ENCODE measurements around the gene ASF1B.
"Not testable (repeated sequence)": the region's sequence is repeated elsewhere in the genome, so short reads cannot be mapped to it uniquely, and the experiment has no call there.

The ASF1B gene

GRCh38 chr19:14159059-14159458 is 22.7 kb upstream of the ASF1B start:
- no peak for DNase-seq

DNA sequence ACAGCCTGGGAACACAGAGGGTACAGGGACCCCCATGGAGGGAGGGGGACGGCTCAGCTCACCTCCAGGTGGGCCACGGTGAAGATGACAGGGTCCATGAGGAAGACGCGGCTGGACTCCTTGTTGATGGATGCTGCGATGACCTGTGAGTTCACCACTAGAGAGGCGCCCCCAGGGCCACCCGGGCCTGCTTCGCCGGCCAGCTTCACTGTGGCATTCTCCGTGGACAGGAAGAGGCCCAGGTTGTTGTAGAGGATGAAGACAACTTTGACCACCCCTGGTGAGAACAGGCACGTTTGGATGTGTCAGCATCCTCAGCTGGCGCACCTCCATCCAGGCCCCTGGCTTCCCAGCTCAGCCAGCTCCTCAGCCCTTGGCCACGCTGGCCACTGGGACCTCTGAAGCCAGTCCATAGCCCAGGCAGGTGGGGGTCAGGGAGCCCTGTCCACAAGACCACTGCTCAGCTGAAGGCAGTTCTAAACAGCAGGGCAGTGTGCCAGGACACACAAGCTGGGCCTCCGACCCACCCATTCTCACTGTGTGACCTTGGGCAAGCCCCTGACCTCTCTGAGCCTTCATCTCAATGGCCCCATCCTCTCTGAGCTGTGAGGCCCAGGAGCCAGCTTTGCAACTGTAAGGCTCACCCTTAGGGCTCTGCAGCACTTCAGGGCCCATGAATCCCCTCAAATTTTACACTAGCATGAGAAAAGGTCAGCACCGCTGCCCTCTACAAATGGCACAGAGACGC is 22.1 kb upstream of the ASF1B start:
- no peak for DNase-seq

GRCh38 chr19:14156971-14157717 is 20.8 kb upstream of the ASF1B start:
- DNase-seq, result no peak

GRCh38 chr19:14156122-14156521 is 19.7 kb upstream of the ASF1B start:
- no peak for DNase-seq

- DNase-seq, result no peak
These were observed 19.0 kb upstream of the ASF1B start for GRCh38 chr19:14155371-14155770.

GRCh38 chr19:14152713-14153112 is 16.3 kb upstream of the ASF1B start:
- DNase-seq, result no peak

DNA sequence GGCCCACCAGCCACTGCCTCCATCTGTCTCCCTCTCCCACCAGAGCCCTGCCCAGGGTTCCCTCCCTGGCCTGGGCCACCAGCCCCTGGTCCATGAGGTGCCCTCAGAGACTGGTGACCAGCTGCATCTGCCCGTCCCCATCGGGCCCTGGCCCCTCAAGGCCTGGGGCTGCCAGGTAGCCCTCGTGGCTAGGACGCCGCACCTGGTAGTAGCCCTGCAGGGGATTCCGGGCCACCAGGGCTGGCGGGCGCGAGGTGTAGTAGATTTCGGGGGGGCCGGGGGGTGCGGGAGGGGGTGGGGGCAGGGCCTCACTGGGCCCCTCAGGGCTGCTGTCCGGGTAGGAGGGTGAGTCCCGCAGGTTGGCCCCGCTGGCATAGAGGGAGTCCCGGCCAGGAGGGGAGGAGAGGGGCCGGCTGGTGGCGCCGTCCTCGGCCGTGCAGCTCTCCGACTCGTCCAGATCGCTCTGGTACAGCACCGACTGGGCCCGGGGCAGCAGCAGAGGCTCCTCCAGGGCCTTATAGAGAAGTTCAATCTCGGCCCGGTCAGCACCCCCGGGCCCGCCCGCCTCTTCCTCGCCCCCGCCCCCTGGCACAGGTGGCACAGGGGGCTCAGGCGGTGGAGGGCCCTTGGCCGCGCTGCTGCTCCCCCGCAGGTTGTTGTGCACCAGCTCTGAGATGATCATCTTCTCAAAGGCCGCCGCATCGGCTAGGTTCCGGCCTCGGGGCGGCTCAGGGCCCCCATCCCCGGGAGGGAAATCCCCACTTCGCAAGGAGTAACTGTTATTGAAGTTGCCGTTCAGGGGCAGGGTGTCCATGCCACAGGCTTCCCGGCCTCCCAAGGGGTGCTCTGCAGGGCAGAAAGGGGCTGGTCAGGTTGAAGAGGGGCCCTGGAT is 14.6 kb upstream of the ASF1B start:
- no peak for DNase-seq

DNA sequence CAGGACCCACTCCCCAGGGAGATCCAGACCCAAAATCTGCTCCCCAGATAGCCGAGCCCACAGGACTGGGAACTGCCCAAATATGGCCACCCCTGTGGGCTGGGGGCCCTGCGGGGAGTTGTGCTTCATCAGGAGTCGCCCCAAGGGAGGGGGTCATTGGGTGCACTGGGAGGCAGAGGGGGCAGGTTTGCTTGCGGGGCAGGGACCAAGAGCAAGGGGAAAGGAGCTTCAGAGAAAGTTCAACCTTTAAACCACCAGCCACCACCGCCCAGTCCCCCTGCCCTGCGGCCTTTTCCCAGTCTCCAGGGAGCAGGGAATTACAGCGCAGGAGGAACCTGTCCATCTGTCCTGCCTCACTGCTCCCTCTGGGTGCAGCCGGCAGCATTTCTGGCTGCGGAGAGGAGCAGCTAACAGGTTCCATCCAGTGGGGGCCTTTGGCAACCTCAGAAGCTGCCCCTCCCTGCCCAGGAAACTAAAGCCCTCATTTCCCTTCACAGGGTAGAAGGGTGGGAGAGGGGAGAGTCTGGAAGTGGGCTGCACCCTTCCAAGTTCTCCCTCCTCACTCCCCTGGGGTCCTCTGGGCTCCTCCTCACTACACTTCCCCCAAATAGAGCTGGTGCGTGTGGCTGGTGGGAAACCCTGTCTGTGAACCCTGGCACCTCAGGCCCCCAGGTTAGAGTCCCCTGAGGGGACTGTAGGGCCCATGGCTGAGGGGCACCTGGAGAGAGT is 13.8 kb upstream of the ASF1B start:
- no peak for DNase-seq

DNA sequence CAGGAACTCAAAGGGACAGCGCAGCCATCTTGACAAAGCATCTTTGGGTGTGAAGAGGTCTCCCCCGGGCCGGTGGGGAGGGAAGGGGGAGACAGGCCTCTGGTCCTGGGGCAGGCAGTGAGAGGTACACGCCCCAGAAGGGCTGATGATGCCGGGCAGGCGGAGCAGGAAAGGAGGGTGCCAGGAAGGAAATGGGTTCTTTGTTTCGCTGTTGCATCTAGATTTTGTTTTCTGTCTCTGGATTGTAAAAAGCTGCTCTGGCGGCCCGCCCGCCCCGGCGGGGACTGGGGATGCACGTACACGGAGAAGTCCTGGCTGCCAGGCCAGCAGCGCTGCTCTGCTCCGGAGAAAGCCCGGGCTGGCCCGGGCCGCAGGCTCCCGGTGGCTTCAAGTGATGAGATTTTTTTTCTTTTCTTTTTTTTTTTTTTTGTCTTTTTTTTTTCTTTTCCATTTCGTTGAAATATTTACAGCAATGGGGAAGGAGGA is 13.2 kb upstream of the ASF1B start:
- peak in 12 of 14 donors; percentile 15 to 68 (median 36) for DNase-seq

- DNase-seq, result no peak
These were observed 12.5 kb upstream of the ASF1B start for GRCh38 chr19:14148751-14149410.

DNA sequence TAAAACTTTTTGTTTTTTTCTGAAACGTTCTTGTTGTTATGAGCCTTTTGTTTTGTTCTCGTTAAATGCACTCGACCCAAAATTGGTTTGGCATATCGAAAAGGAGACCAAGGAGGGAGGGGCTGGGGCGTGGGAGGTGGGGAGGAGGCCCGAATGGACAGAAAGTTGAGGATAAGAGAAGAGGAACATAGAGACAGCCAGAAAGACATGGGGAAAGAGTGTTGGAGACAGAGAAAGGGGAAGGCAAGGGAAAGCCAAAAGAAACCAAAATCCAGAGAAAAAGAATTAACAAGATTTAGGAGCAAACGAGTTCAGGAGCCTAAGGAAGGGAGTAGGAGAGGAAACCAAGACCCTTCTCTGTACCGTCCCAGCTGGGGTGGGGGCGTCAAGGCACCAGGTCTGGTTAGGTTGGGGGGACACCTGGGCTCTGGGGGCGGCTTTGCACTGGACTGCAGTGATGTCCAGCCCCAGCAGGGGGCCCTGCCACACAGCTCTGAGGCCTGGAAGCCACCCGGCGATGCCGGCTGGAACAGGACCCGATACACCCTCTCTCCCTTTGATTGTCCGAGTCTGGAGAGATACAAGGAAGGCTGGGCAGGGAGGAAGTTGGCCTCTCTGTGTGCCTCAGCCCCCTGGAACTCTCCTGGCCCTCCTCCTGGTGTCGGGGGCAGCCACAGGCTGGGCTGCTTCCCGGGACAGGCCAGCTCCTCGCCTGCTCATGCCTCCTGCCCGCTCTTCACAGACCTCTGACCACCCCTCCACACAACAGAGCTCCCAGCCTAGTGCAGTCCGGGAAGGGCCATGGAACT is 11.6 kb upstream of the ASF1B start:
- peak in 13 of 14 donors; percentile 27 to 78 (median 52) for DNase-seq

GRCh38 chr19:14146789-14147216 is 10.4 kb upstream of the ASF1B start:
- no peak for DNase-seq

DNA sequence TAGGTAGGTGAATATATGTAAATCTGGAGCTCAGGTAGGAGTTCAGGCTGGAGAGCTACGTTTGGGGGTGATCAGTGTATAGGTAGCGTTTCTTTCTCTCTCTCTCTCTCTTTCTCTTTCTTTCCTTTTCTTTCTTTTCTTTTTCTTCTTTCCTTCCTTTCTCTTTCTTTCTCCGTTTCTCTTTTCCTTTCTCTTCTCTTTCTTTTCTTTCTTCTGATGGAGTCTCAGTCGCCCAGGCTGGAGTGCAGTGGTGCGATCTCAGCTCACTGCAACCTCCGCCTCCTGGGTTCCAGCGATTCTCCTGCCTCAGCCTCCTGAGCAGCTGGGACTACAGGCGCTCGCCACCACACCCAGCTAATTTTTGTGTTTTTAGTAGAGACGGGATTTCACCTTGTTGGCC is 9.8 kb upstream of the ASF1B start:
- not testable (repeated sequence) for DNase-seq

GRCh38 chr19:14145381-14145780 is 9.0 kb upstream of the ASF1B start:
- no peak for DNase-seq

GRCh38 chr19:14142262-14143190 is 6.1 kb upstream of the ASF1B start:
- DNase-seq, result no peak

GRCh38 chr19:14141041-14141440 is 4.7 kb upstream of the ASF1B start:
- DNase-seq, result no peak

DNA sequence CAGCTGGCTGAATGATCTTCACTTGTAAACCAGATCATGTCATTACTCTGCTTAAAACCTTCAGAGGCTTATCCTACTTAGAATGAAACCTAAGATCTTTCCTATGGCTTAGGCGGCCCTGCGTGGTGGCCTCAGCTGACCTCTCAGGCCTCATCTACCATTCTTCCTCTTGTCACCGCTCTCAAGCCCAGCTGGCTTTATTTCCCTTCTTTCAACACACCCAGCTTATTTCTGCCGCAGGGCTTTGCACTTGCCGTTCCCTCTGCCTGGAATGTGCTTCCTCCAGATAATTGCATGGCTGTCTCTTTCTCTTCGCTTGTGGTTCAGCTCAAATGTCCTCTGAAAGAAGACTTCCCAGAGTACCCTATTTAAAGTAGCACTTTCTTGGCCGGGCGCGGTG is 3.6 kb upstream of the ASF1B start:
- DNase-seq, result peak in 1 of 14 donors; percentile 25

DNA sequence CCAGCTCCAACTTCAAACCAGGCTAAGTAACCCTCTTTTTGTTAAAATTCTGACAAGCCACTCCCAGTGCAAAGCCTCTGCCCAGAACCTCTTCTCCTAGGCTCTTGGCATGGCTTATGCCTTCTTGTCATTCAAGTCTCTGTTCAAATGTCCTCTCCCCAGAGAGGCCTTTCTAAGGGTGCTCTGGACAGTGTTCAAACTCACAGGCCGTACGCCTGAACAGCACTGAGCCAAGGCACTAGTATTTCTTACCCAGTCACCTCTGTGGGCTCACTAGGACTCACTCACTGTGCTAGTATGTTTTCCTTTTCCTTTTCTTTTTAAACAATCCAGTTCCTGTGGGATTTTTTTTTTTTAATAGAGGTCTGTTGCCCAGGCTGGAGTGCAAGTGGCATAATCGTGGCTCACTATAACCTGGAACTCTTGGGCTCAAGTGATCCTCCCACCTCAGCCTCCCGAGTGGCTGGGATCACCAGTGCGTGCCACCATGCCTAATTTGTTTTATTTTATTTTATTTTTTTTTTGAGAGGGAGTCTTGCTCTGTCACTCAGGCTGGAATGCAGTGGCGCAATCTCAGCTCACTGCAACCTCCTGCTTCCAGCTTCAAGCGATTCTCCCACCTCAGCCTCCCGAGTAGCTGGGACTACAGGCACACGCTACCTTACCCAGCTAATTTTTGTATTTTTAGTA is 2.3 kb upstream of the ASF1B start:
- peak in 6 of 14 donors; percentile 7 to 33 (median 20) for DNase-seq

Measured in C1 segment of cervical spinal cord (tissue), 14 donors.